ENCODE measurements around the gene DENND11.

The DENND11 gene

DNA sequence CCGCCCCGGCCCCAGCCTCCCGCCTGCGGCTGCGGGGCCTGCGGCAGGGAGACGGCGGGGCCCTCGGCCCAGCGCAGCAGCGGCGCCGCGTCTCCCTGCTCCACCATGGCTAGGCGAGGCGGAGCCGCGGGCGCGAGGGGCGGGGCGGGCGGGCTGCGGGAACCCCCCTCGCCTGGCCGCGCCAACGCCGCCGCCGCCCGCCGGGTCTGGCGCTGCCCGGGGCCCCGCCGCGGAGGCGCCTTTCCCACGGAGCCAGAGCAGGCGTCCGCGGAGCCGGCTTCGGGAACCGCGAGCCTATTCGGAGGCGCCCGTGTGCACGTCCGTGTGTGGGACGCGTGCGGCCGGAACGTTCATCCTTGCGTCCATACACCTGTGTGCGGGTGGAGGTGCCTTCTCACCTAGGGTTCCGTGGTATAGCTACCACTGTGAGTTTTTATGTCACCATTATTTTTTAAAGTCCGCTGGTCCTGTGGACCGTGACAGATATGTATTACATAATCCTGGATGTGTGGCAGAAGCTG lies at the start of gene DENND11:
TSS of gene DENND11 (minus strand) at position 120 of the 521 bp plus-strand sequence. CDS start at position 107, 13 bp downstream.
- peak; percentile 49 for DNase-seq (ENCODE audit: low read depth)

GRCh38 chr7:141748396-141748795 lies 46.4 kb upstream of the DENND11 start:
- DNase-seq (ENCODE audit: low read depth) = no peak

- DNase-seq (ENCODE audit: low read depth) = no peak
These were observed 42.2 kb upstream of the DENND11 start for GRCh38 chr7:141744131-141744530.

DNA sequence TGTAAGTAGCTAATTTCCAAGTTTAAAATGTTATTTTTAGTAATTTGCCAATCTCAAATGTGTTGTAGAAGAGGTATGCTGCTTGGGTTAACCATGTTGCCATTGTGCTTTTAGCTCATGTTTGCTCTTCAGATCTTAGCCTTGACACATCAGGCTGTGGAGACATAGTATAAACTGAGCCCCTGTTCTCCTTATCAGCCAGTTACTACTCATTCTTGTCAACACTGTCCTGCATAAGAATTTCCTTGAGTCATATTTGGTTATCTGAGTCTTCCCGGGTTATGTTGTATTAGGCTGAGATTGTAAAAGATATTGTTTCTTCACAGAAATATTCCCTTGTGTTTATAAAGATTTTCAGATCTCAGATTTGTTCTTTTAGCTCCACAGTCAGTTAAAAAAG lies 40.3 kb upstream of the DENND11 start:
- DNase-seq (ENCODE audit: low read depth) = no peak

- DNase-seq (ENCODE audit: low read depth) = no peak
These were observed 37.3 kb upstream of the DENND11 start for GRCh38 chr7:141739250-141739649.

DNA sequence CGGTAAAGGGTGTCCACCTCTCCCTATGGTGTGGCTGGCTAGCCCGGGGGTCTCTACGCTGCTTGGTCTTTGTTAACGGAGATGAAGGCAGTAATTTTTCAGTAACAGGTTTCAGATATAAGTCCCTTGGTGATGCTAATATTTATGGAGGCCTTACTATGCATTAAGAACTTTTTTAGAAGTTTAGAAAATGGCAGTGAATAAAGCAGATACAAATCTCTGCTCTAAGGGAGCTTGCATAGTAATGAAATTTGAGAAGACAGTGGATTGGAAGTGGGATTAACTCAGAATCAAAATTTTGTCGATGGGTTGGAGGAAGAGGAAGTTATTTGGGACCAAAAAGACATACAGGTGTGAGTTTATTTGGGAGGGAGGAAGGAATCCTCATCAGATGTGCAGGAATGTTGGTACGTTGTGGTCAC lies 36.6 kb upstream of the DENND11 start:
- DNase-seq (ENCODE audit: low read depth) = no peak

DNA sequence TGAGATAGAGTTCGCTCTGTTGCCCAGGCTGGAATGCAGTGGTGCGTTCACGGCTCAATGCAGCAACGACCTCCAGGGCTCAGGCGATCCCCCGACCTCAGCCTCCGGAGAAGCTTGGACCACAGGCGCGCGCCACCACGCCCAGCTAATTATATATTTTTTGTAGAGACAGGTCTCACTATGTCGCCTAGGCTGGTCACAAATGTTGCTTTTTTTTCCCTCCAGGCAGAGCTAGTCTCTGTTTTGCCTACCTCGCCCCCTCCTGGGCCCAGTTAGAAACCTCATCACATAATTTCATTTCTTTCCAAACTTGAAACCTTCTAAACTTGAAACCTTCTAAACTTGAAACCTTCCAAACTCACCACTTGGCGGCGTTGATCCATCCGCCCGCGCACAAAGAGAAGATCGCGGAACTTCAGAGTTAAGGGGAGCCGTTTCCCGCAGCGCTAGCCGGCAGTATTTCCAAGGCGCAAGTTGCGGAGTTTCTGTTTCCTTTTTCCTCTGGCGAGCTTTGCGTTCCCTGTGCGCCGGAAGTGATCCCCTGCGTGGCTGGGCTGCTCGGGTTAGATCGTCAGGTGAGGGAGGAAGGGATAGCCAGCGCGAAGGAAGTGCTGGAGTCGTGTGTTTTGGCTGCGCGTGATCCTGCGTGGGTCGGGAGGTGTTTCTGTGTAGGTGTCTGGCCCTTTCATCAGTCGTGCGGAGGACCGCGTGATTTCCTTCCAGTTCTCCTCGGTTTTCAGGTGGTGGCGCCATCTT lies 36.0 kb upstream of the DENND11 start, which contains the start of gene SSBP1:
TSS of gene SSBP1 (plus strand) at position 523 of the 756 bp plus-strand sequence. CDS start 809 bp downstream, outside the sequence.
- DNase-seq (ENCODE audit: low read depth) = peak; percentile 87

DNA sequence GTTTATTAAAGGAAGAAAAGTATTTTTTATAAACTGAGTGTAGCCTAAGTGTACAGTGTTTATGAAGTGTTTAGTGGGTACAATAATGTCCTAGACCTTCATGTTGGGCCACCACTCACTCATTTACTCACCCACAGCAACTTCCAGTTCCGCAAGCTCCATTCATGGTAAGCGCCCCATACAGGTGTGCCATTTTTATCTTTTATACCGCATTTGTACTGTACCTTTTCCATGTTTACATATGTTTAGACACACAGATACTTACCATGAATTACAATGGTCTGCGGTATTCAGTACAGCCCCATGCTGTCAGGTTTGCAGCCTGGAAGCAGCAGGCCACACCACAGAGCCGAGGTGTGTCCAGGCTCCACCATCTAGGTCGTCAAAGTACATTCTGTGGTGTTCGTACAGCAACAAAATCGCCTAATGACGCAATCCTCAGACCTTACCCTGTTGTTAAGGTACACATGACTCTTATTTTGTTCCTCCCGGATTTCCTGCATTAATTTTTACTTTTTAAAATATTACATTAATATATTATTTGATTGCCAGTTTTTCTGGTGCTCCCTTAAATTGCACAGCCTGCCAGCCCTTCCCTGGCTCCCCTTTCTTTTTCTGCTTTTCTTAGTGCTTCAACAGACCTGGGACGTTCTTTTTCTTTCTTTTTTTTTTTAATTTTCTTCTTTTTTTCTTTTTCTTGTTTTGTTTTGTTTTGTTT lies 35.3 kb upstream of the DENND11 start:
- DNase-seq (ENCODE audit: low read depth) = no peak

GRCh38 chr7:141731476-141732149 lies 29.6 kb upstream of the DENND11 start:
- no peak for DNase-seq (ENCODE audit: low read depth)

DNA sequence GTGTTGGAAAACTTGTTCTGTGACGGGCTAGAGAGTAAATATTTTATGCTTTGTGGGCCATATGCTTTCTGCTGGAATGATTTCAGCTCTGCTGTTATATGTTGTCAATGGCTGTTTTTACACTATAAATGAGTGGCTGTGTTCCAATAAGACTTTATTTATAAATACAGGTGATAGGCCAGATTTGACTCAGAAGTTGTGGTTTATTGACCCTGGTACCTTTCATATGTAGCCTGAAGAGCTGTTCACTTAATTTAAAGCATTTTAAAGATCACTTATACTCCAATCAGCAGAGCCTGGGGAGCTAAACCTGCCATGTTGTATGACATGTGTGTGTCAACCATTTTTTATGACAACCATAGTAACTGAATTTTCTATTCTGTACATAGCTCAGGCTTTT lies 27.1 kb upstream of the DENND11 start:
- DNase-seq (ENCODE audit: low read depth) = no peak

GRCh38 chr7:141722529-141722928 lies 20.6 kb upstream of the DENND11 start:
- no peak for DNase-seq (ENCODE audit: low read depth)

DNA sequence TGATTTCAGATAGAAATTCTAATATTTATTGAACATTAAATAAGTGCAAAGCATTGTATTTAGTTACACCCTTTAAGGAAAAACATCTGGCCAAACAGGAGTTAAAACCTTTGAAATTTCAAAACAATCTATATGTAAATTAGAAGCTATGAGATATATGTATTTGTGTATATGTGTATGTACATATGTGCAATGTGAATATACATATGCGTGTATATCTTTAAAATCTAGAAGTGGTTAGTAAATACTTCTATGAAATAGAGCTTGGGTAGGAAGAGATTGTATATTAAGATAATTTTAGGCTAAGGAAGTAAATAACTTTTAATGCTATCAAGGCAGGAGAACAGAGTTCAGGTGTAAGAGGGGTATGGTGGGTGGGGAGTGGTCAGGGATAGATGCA lies 15.5 kb upstream of the DENND11 start:
- no peak for DNase-seq (ENCODE audit: low read depth)

DNA sequence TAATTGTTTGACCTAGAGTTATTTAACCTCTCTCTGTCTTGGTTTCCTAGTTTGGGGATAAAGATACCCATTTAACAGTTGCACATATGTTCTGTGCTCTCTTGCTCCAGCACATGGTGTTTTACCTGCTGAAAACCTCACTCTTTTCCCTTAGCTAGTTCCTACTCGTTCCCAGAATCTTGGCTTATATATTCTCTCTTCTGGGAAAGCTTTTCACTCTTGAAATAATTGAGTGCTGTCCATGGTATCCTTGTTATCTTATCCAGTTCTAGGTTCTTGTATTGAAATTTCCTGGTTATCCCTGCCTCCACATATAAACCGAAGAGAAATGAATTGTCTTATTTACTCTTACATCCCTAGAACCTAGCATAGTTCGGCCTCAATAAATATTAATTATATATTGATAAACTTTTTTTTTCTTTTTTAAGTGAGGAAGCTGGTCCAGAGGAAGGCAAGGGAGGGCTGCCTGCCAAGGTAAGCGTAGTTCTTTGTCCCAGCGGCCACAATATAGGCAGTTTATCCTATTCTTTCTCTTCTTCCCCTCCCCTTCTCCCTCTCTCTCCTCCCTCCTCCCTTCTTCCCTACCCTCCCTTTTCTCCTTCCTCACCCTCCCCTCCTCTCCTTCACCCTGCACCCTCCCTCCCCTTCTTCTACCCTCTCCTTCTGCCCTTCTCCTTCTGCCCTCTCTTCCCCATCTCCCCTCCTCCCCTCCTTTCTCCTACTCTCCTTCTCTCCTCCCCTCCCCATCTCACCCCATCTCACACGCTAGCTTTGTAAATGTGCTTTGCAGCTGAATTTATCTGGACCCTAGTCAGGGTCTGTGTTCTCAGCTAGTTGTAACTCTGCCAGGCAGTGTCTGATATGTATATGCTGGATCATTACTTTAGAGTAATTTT lies 14.1 kb upstream of the DENND11 start:
- no peak for DNase-seq (ENCODE audit: low read depth)

- DNase-seq (ENCODE audit: low read depth) = no peak
These were observed 13.1 kb upstream of the DENND11 start for GRCh38 chr7:141715018-141715417.

GRCh38 chr7:141714571-141714970 lies 12.6 kb upstream of the DENND11 start:
- DNase-seq (ENCODE audit: low read depth) = no peak

GRCh38 chr7:141713890-141714289 lies 11.9 kb upstream of the DENND11 start:
- DNase-seq (ENCODE audit: low read depth) = no peak

GRCh38 chr7:141712603-141713255 lies 10.8 kb upstream of the DENND11 start:
- no peak for DNase-seq (ENCODE audit: low read depth)

DNA sequence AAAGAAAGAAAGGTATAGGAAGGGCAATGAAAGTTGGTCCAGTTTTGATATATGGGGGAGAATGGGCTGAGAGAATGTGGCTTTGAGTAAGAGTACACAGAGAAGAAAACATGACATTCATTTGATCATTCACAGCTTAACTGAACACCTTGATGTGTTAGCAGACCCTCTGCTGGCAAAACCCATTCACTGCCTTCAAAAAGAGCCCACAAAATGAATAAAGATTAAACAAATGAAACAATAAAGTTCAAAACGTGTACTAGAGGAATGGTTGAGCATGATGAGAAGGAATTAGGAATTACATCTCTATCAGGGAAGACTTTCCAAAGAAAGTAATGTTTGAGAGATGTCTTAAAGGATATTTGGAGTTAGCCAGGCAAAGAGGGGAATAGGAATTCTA lies 8.3 kb upstream of the DENND11 start:
- no peak for DNase-seq (ENCODE audit: low read depth)

DNA sequence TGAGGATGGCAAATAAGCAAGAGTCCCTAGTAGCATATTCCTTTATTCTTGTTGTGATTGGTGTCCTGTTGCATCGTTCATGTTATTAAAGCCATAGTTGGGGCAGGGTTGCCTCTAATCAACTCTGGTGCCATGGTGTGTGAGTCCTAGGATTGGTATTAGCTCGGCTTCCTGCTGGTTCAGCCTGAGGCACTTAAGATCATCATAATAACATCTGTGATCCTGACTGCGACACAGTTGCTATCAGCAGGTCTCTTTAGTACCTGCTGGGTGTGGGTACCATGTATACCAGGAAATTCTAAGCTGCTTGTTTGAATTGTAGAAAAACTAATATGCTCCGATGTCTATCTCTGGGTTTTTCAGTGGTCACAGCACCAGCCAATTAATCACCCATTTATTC lies 7.8 kb upstream of the DENND11 start:
- no peak for DNase-seq (ENCODE audit: low read depth)

DNA sequence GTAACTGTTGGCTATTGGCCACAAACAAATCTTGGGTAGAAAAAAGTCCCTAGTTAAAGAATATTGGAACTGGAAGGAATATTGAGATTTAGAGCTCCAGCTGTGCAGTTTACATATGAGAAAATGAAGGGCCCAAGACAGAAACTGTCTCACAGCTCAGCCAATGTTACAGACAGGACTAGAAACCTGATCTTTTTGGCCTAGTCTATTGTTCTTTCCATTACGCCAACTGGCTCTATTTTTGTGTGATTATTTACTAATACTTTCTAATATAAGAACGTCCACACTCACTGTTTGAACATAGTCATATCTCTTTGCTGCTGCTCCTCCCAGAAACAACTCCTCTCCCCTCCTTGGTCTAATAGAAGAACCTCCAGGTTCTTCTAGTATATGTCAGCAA lies 7.4 kb upstream of the DENND11 start:
- DNase-seq (ENCODE audit: low read depth) = no peak

DNA sequence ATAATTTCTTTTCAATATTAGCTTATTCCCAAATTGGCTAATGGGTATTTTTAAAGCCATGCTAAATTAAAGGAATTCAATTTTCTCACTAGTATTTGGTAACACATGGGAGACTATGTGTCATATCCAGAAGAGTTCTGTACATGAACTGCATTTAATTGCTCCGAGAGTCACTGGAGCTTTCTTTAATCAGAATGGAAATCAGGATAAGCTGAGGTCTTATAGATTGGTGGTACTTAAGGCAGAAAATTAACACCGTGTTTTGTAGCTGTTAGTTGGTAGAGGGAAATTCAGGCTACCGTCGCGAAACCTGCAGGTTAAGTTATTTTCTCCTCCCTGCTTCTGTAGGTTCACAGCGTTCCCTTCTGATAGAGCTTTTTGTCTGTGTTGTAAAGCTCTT lies 6.4 kb upstream of the DENND11 start, which contains the start of gene WEE2:
TSS of gene WEE2 (plus strand) at position 3 of the 400 bp plus-strand sequence. CDS start 406 bp downstream, outside the sequence.
- no peak for DNase-seq (ENCODE audit: low read depth)
